ENCODE results near the gene ITM2C. TPM values are rescaled to one million over a fixed set of nuclear protein-coding genes. Genes with fewer than 3 reads are reported as not detected.

ITM2C gene
- total and polyA plus RNA-seq, 3 experiments from 2014 or later, result 50.1 to 58.6 (median 56.1) TPM

GRCh38 chr2:230840301-230840700 is 24.4 kb upstream of the ITM2C start:
- no peaks in the 10 kb centered on the region for H3K36me3 ChIP-seq (ENCODE audit: insufficient read depth, low read length)
- no peak overlapping the region for H3K4me3 ChIP-seq (ENCODE audit: low read length)
- Mint-ChIP-seq H3K27me3 (peaks cover 8 to 13% of the 10 kb centered on the region in 2 donors), H3K9me3 (peaks cover 5 to 17% (median 6%) of the 10 kb centered on the region in 5 donors), H3K27ac (no peak overlapping the region), H3K4me3 (no peak overlapping the region), H3K36me3 (peaks cover 0 to 14% (median 0%) of the 10 kb centered on the region in 3 donors), H3K4me1 (no peaks in the 10 kb centered on the region)
- ChIA-PET POLR2A (interaction anchor here (0.6 kb wide), 1 partner anchor 435 kb away, joined by 3 read pairs; no protein-coding TSS in a partner anchor), CTCF (interaction anchor here (0.8 to 1.8 kb wide), 7 partner anchors 10 to 148 kb away, joined by 3 to 11 read pairs (median 3); partner anchors contain the start of gene ITM2C)
- no peaks in the 10 kb centered on the region for H3K27me3 ChIP-seq (ENCODE audit: insufficient read depth, low read length, poor library complexity, severe bottlenecking)
- H3K27ac ChIP-seq (ENCODE audit: low read depth, low read length), result no peak overlapping the region
- no peaks in the 10 kb centered on the region for H3K9me3 ChIP-seq (ENCODE audit: low read length)
- DNase-seq, result no peak
- no peaks in the 10 kb centered on the region for H3K4me1 ChIP-seq (ENCODE audit: insufficient read depth, low read length)

DNA sequence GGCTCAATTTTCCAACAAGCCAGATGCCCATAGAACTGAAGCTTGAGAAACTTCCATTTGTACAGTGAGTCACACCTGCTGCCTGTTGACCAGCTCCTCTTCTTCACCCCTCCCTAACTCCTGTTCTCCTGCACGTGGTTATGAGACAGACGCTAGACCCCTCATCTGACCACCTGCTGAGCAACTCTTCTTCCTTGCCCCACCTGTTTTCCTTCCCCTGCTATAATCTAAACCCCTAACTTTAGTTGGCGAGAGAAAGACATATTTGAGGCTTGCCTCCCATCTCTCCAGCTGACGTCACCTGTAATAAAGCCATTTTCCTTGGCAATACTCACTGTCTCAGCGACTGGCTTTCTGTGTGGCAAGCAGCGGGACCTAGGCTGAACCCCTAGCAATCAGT is 22.3 kb upstream of the ITM2C start:
- no peak overlapping the region for H3K4me3 ChIP-seq (ENCODE audit: low read length)
- CTCF ChIA-PET, result interaction anchor here (1.9 kb wide), 1 partner anchor 18 kb away, joined by 6 read pairs; no protein-coding TSS in a partner anchor
- H3K36me3 Mint-ChIP-seq, result peaks cover 0 to 14% (median 0%) of the 10 kb centered on the region in 3 donors

DNA sequence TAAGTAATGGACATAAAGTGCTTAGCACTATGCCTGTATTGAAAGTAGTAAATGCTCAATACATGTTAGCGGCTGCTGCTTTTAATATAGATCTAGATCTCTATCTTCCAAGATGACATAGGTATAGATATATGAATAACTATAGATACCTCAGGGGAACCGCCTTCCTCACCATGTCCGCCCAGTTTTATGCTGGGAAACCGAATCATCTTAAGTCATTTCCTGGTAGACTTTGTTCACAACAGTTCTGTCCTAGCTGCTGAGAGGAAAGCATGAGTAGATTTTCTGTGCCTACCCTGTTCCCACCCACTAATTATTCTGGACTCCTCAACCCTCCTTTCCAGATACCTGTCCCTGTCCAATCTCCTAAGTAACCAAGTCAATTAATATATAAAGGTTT is 21.6 kb upstream of the ITM2C start:
- Mint-ChIP-seq H3K9me3 (peaks cover 4 to 12% (median 5%) of the 10 kb centered on the region in 5 donors), H3K4me3 (no peak overlapping the region), H3K36me3 (peaks cover 0 to 10% (median 0%) of the 10 kb centered on the region in 3 donors), H3K27me3 (peaks cover 14 to 26% of the 10 kb centered on the region in 2 donors), H3K4me1 (peaks cover 2 to 4% (median 3%) of the 10 kb centered on the region in 3 donors), H3K27ac (no peak overlapping the region)
- DNase-seq, result no peak
- no peaks in the 10 kb centered on the region for H3K9me3 ChIP-seq (ENCODE audit: low read length)
- H3K4me1 ChIP-seq (ENCODE audit: insufficient read depth, low read length), result peaks cover 5% of the 10 kb centered on the region
- H3K4me3 ChIP-seq (ENCODE audit: low read length), result no peak overlapping the region
- H3K36me3 ChIP-seq (ENCODE audit: insufficient read depth, low read length), result no peaks in the 10 kb centered on the region
- POLR2A ChIA-PET, result no interaction called here
- no peaks in the 10 kb centered on the region for H3K27me3 ChIP-seq (ENCODE audit: insufficient read depth, low read length, poor library complexity, severe bottlenecking)
- no peak overlapping the region for H3K27ac ChIP-seq (ENCODE audit: low read depth, low read length)
- CTCF ChIA-PET, result interaction anchor here (1.9 kb wide), 1 partner anchor 19 kb away, joined by 6 read pairs; no protein-coding TSS in a partner anchor

More for the DNA sequence above, 22.3 kb upstream of the ITM2C start:
- Mint-ChIP-seq H3K27ac (peak overlapping the region in 1 of 8 donors; percentile 39), H3K4me3 (no peak overlapping the region), H3K4me1 (no peaks in the 10 kb centered on the region), H3K27me3 (peaks cover 12 to 22% of the 10 kb centered on the region in 2 donors), H3K9me3 (peaks cover 5 to 17% (median 6%) of the 10 kb centered on the region in 5 donors)
- H3K4me1 ChIP-seq (ENCODE audit: insufficient read depth, low read length), result no peaks in the 10 kb centered on the region
- POLR2A ChIA-PET, result no interaction called here
- DNase-seq, result no peak
- no peaks in the 10 kb centered on the region for H3K9me3 ChIP-seq (ENCODE audit: low read length)
- no peaks in the 10 kb centered on the region for H3K27me3 ChIP-seq (ENCODE audit: insufficient read depth, low read length, poor library complexity, severe bottlenecking)
- no peak overlapping the region for H3K27ac ChIP-seq (ENCODE audit: low read depth, low read length)
- no peaks in the 10 kb centered on the region for H3K36me3 ChIP-seq (ENCODE audit: insufficient read depth, low read length)

- no peaks in the 10 kb centered on the region for H3K27me3 ChIP-seq (ENCODE audit: insufficient read depth, low read length, poor library complexity, severe bottlenecking)
- Mint-ChIP-seq H3K4me3 (no peak overlapping the region), H3K9me3 (no peaks in the 10 kb centered on the region), H3K4me1 (peaks cover 5 to 9% (median 6%) of the 10 kb centered on the region in 3 donors), H3K36me3 (peaks cover 0 to 2% (median 0%) of the 10 kb centered on the region in 3 donors), H3K27ac (no peak overlapping the region), H3K27me3 (peaks cover 23 to 35% of the 10 kb centered on the region in 2 donors)
- H3K36me3 ChIP-seq (ENCODE audit: insufficient read depth, low read length), result no peaks in the 10 kb centered on the region
- ChIA-PET POLR2A (no interaction called here), CTCF (interaction anchor here (3.1 to 4.4 kb wide), 2 partner anchors 10 to 138 kb away, joined by 23 to 82 read pairs; no protein-coding TSS in a partner anchor)
- H3K27ac ChIP-seq (ENCODE audit: low read depth, low read length), result no peak overlapping the region
- H3K4me3 ChIP-seq (ENCODE audit: low read length), result no peak overlapping the region
- no peaks in the 10 kb centered on the region for H3K9me3 ChIP-seq (ENCODE audit: low read length)
- DNase-seq, result no peak
- H3K4me1 ChIP-seq (ENCODE audit: insufficient read depth, low read length), result peaks cover 6% of the 10 kb centered on the region
Observed at GRCh38 chr2:230846360-230846759, 18.4 kb upstream of the ITM2C start.

GRCh38 chr2:230847883-230848388 is 16.8 kb upstream of the ITM2C start:
- H3K9me3 Mint-ChIP-seq, result no peaks in the 10 kb centered on the region
- DNase-seq, result peak; percentile 70 to 89 (median 76)
- H3K4me3 ChIP-seq (ENCODE audit: low read length), result no peak overlapping the region
- peak overlapping the region in 1 of 7 donors; percentile 24 for H3K4me3 Mint-ChIP-seq
- H3K36me3 Mint-ChIP-seq, result peaks cover 0 to 2% (median 0%) of the 10 kb centered on the region in 3 donors
- H3K9me3 ChIP-seq (ENCODE audit: low read length), result no peaks in the 10 kb centered on the region
- peaks cover 24 to 40% of the 10 kb centered on the region in 2 donors for H3K27me3 Mint-ChIP-seq
- H3K4me1 Mint-ChIP-seq, result peaks cover 5 to 9% (median 6%) of the 10 kb centered on the region in 3 donors
- ChIA-PET POLR2A (interaction anchor here (0.6 to 0.7 kb wide), 2 partner anchors 9 to 121 kb away, joined by 3 to 4 read pairs; no protein-coding TSS in a partner anchor), CTCF (interaction anchor here (0.7 to 4.4 kb wide), 29 partner anchors 8 to 242 kb away, joined by 3 to 82 read pairs (median 5); partner anchors contain the start of genes GPR55 and ITM2C)
- H3K27ac Mint-ChIP-seq, result no peak overlapping the region
- H3K36me3 ChIP-seq (ENCODE audit: insufficient read depth, low read length), result no peaks in the 10 kb centered on the region
- H3K27ac ChIP-seq (ENCODE audit: low read depth, low read length), result no peak overlapping the region
- peaks cover 6% of the 10 kb centered on the region for H3K4me1 ChIP-seq (ENCODE audit: insufficient read depth, low read length)
- H3K27me3 ChIP-seq (ENCODE audit: insufficient read depth, low read length, poor library complexity, severe bottlenecking), result no peaks in the 10 kb centered on the region

DNA sequence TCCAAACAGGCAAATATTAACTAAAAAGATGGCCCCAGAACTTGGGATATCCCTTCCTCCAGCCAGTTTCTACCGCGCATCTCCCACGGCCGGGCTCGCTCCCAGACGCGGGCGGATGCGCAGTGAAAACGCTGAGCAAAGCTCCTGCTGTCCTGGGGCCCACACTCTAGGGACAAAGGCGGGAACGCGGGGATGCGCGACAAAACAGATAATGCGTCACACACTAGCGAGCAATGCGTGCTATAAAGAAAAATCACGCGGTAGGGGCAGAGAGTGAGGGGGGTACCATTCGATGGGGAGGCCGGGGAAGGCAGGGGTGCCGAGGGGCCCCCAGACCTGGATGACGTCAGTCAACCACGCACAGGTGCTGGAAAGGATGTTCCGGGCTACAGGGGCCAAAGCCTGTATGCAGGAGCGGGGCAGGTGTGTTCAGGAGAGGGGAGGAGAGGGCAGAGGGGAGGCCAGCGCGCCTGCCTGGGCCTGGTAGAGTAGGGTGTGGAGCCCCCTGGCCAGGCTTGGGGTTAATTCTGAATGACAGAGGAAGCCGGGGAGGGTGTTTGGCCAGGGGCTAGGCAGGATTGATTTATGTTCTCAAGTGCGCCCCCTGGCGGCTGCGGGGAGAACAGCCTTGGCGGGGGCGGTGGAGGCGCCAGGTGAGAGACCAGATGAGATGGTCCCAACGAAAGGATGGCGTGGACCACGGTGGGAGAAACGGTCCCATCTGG is 14.9 kb upstream of the ITM2C start:
- peak; percentile 49 to 79 (median 63) for DNase-seq
- peaks cover 22 to 52% of the 10 kb centered on the region in 2 donors for H3K27me3 Mint-ChIP-seq
- POLR2A ChIA-PET, result interaction anchor here (0.6 kb wide), 1 partner anchor 14 kb away, joined by 3 read pairs; no protein-coding TSS in a partner anchor
- peaks cover 5 to 9% (median 6%) of the 10 kb centered on the region in 3 donors for H3K4me1 Mint-ChIP-seq
- Histone ChIP-seq H3K27ac (ENCODE audit: low read depth, low read length) (no peak overlapping the region), H3K36me3 (ENCODE audit: insufficient read depth, low read length) (no peaks in the 10 kb centered on the region), H3K27me3 (ENCODE audit: insufficient read depth, low read length, poor library complexity, severe bottlenecking) (no peaks in the 10 kb centered on the region), H3K4me1 (ENCODE audit: insufficient read depth, low read length) (peaks cover 6% of the 10 kb centered on the region), H3K4me3 (ENCODE audit: low read length) (no peak overlapping the region), H3K9me3 (ENCODE audit: low read length) (no peaks in the 10 kb centered on the region)
- no peak overlapping the region for H3K4me3 Mint-ChIP-seq
- CTCF ChIA-PET, result interaction anchor here (0.8 to 4.4 kb wide), 20 partner anchors 11 to 203 kb away, joined by 3 to 82 read pairs (median 5); partner anchors contain the start of gene GPR55
- H3K36me3 Mint-ChIP-seq, result peaks cover 0 to 2% (median 0%) of the 10 kb centered on the region in 3 donors
- H3K9me3 Mint-ChIP-seq, result no peaks in the 10 kb centered on the region
- H3K27ac Mint-ChIP-seq, result peak overlapping the region in 1 of 8 donors; percentile 34

GRCh38 chr2:230850358-230850658 is 14.4 kb upstream of the ITM2C start:
- Mint-ChIP-seq H3K4me1 (peaks cover 5 to 9% (median 6%) of the 10 kb centered on the region in 3 donors), H3K27me3 (peaks cover 23 to 52% of the 10 kb centered on the region in 2 donors), H3K9me3 (no peaks in the 10 kb centered on the region), H3K4me3 (no peak overlapping the region), H3K27ac (peak overlapping the region in 1 of 8 donors; percentile 34), H3K36me3 (peaks cover 0 to 2% (median 0%) of the 10 kb centered on the region in 3 donors)
- H3K4me1 ChIP-seq (ENCODE audit: insufficient read depth, low read length), result peaks cover 6% of the 10 kb centered on the region
- H3K27me3 ChIP-seq (ENCODE audit: insufficient read depth, low read length, poor library complexity, severe bottlenecking), result no peaks in the 10 kb centered on the region
- no peaks in the 10 kb centered on the region for H3K9me3 ChIP-seq (ENCODE audit: low read length)
- ChIA-PET CTCF (interaction anchor here (0.8 to 1.6 kb wide), 12 partner anchors 10 to 139 kb away, joined by 3 to 11 read pairs (median 4); no protein-coding TSS in a partner anchor), POLR2A (interaction anchor here (0.6 kb wide), 1 partner anchor 14 kb away, joined by 3 read pairs; no protein-coding TSS in a partner anchor)
- H3K36me3 ChIP-seq (ENCODE audit: insufficient read depth, low read length), result no peaks in the 10 kb centered on the region
- DNase-seq, result no peak
- H3K27ac ChIP-seq (ENCODE audit: low read depth, low read length), result no peak overlapping the region
- no peak overlapping the region for H3K4me3 ChIP-seq (ENCODE audit: low read length)
